GM18505 (cell line): ENCODE data around the gene CCNL2.
"Not testable (repeated sequence)": the region's sequence is repeated elsewhere in the genome, so short reads cannot be mapped to it uniquely, and the experiment has no call there.

Experiments
- ATAC-seq: cut with Tn5 transposase; IDR thresholded peaks from one replicate; pipeline ENCODE4 v1.9.1; 2021; ENCODE audit not compliant: unreplicated experiment
- POLR2A ChIP-seq: IDR thresholded peaks from 4 replicates; pipeline ENCODE4 v1.6.1; 2011; ENCODE audit warnings: borderline replicate concordance; ENCODE audit not compliant: insufficient read depth, insufficient read length; ENCODE audit errors: extremely low read depth

CCNL2 gene

GRCh38 chr1:1387098-1388077 is 11.7 kb downstream of the CCNL2 start:
- ATAC-seq = no peak
- TF ChIP-seq POLR2A = no peak

GRCh38 chr1:1385931-1386330 is 13.2 kb downstream of the CCNL2 start:
- ATAC-seq = no peak
- TF ChIP-seq POLR2A = no peak

GRCh38 chr1:1385339-1385738 is 13.8 kb downstream of the CCNL2 start:
- ATAC-seq = not testable (repeated sequence)

GRCh38 chr1:1381294-1381693 is 17.8 kb downstream of the CCNL2 start:
- ATAC-seq = no peak

GRCh38 chr1:1380860-1381259 is 18.3 kb downstream of the CCNL2 start:
- no peak for ATAC-seq
- TF ChIP-seq POLR2A = no peak

More at GRCh38 chr1:1381294-1381693, 17.8 kb downstream of the CCNL2 start:
- no peak for TF ChIP-seq POLR2A

GRCh38 chr1:1377540-1378205 is 21.5 kb downstream of the CCNL2 start:
- no peak for ATAC-seq
- no peak for TF ChIP-seq POLR2A

- no peak for ATAC-seq
- TF ChIP-seq POLR2A = no peak
Measured at GRCh38 chr1:1376551-1377226, 22.4 kb downstream of the CCNL2 start.

- ATAC-seq = peak; percentile 73
- TF ChIP-seq POLR2A = peak; percentile 73
Measured at GRCh38 chr1:1374929-1375662, 24.0 kb downstream of the CCNL2 start, which contains the start of gene AURKAIP1. TSS of gene AURKAIP1 (minus strand) at chr1:1375207. CDS start at chr1:1374756, 451 bp downstream.

- TF ChIP-seq POLR2A = no peak
- ATAC-seq = peak; percentile 2
Measured at GRCh38 chr1:1374589-1374928, 24.6 kb downstream of the CCNL2 start.

- ATAC-seq = no peak
- TF ChIP-seq POLR2A = no peak
Measured at GRCh38 chr1:1373815-1374588, 25.1 kb downstream of the CCNL2 start.

- TF ChIP-seq POLR2A = no peak
- ATAC-seq = no peak
Measured at GRCh38 chr1:1373051-1373814, 25.9 kb downstream of the CCNL2 start.
